Dermis microvascular lymphatic vessel endothelial cell (primary cell): ENCODE measurements around the gene GPR45. TPM values are rescaled to one million over a fixed set of nuclear protein-coding genes. Genes with fewer than 3 reads are reported as not detected.
A peak's percentile ranks its signal among the peaks of the same experiment; 100 is the strongest.

Source experiments
- DNase-seq, 2 donors: peaks; one replicate each; pipeline versions ENCODE4 v3.0.0 to v3.0.0-alpha.2; 2010; ENCODE audit warnings: low read depth in 2 of 2
- total RNA-seq: library from RNA; depleted of rRNA; stranded (reverse); fragments of >200 nt; gene quantifications from 2 replicates; pipeline ENCODE4 v1.2.1, GENCODE V29; 2014

GPR45 gene
- total RNA-seq, 1 donor from 2014 or later, result not detected

DNA sequence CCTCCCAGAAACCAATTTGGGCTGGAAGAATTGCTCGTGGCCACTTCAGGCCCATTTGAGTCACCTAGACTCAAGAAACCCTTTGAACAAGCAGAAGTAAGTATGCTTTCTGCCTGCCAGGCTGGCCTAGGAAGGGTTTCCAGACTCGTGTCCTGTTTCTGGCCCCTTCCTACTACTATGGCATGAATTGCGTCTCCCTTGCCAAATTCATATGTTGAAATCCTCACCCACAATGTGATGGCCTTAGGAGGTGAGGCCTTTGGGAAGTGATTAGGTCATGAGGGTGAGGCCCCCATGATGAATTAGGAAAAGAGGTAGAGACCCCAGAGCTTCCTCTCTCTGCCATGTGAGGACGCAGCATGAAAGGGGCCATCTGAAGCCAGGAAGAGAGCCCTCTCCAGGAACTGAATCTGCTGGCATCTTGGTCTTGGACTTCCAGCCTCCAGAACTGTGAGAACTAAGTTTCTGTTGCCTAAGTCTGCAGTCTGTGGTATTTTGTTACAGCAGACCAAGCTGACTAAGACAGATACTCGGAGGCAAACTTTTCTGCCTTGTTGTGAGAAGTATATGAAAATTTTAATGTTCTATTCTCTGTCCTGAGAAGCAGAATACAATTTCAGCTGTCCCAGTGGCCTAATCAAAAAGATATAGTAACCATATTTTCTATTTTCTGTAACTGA, 13.1 kb downstream of the GPR45 start:
- no peak for DNase-seq

DNA sequence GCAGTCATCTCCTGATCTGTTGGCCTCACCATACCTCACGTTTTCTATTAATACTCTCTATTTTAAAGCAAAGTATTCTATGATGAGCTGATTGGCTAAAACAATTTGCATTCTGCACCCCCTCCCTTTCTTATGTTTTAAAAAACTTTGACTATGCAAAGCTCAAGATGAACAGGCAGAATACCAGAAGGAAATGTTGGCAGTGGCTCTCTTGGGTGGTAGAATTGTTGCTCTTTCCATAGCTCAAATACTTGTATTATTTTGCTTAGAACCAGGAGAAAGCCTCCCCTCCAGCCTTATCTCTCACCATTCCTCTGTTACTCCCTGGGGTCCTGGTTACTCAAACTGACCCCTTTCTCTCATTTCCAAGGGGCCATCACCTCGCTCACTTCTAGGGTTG, 14.4 kb downstream of the GPR45 start:
- no peak for DNase-seq

DNA sequence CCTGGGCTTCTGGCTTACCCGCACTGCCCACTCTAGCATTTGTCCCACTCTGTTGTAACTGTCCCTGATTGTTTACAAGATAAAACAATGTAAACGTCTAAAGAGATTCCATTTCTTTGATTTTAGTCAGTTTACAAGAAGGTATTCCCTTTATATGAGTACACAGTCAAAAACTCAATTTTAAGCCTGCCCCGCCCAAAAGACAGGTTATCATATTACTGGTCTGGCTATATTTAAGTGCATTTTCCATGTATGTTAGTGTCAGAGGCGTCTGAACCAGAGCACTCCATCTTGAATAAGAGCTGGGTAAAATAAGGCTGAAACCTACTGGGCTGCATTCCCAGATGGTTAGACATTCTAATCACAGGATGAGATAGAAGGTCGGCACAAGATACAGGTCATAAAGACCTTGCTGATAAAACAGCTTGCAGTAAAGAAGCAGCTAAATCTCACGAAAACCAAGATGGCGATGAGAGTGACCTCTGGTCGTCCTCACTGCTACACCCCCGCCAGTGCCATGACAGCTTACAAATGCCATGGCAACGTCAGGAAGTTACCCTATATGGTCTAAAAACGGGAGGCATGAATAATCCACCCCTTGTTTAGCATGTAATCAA, 15.0 kb downstream of the GPR45 start:
- no peak for DNase-seq

DNA sequence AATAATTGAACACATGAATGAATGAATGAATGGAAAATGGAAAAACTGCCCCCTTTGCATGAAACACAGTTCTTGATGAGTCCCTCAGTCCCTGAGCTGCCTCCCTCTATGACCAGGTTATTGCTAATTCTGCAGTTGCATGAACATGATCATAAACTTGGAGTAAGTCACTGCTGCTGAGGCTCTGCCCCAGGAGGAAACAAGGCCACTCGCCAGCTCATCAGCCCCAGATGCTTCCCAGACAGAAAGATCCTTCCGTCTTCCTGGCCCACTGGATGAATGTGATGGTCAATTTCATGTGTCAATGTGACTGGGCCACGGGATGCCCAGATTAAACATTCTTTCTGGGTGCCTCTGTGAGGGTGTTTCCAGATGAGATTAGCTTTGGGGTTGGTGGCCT, 16.4 kb downstream of the GPR45 start:
- DNase-seq, result no peak

DNA sequence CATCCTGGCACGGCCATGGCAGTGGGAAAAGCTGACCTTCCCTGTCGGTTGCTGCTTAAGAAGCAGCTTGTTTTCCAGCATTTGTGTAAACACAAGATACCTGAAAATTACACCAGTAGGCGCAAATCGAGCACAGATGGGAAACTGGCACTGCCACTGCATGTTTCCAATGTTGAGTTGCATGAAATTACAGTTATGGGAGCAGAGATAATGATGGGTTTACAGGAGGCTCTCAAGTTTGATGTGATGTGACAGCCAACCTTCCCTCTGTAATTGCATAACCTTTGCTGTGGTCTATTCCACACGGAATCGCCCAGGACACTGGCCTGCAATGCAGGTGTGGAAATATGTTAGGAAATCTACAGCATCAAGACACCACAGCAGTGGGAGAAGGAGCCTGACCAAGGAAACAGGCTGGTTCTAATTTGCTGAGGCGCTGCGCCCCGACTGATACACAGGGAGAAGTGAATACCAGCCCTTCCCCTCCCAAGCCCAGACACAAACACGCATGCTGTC, 17.4 kb downstream of the GPR45 start:
- no peak for DNase-seq

DNA sequence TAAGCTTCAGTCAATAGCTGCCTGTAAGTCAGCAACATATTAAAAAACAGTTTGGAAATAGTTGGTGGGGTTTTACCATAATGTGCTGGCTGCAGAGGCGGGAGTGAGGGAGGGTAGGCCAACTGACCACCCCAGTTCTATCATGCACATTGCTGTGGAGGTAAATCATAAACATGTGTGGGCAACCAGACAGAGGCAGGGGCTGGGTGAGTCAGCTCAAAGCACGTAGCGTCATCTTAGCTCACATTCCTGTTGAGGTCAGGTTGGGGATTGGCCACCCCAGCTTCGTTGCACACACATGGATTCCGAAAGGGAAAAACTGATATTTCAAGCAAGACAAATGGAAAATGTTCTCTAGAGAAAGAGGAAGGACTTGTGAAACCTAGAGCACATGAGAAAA, 19.5 kb downstream of the GPR45 start:
- DNase-seq, result no peak

DNA sequence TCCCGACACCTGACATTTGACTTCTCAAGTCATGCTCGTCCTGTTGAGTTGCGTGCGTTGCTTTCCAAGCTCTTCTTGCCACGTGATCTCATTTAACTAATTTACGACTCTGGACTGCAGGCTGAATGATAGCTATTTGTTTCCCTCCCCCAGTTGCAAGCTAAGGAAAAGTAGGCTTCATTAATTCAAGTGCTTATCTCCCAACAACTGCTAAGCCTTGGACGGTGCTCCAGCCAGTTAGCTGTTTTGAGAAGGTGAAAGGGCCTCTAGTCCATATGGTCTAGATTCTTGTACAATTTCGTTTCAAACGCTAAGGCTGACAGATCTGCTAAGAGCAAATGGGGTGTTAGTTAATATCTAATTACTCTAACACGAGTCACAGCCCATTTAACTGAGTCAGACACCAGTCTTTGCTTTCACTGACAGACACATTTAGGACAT, 21.1 kb downstream of the GPR45 start:
- DNase-seq, result no peak

DNA sequence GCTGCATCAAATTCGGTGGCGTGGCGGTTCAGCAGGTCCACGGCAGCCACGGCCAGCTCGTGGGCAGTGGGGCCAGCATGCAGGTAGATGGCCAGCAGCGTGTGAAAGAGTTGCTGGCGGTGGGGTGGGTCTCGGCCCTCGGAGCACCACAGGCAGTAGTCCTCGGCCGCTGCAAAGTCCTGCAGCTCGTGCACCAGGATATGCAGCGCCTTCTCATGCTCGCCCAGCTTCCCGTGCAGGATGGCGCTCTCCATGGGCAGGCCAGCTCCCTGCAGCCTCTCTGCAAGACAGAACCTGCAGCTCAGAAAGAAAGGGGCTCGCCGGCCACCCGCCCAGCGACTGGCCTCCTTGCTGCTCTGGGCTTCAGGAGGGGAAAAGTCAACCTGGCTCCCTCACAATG, 27.9 kb downstream of the GPR45 start:
- no peak for DNase-seq

DNA sequence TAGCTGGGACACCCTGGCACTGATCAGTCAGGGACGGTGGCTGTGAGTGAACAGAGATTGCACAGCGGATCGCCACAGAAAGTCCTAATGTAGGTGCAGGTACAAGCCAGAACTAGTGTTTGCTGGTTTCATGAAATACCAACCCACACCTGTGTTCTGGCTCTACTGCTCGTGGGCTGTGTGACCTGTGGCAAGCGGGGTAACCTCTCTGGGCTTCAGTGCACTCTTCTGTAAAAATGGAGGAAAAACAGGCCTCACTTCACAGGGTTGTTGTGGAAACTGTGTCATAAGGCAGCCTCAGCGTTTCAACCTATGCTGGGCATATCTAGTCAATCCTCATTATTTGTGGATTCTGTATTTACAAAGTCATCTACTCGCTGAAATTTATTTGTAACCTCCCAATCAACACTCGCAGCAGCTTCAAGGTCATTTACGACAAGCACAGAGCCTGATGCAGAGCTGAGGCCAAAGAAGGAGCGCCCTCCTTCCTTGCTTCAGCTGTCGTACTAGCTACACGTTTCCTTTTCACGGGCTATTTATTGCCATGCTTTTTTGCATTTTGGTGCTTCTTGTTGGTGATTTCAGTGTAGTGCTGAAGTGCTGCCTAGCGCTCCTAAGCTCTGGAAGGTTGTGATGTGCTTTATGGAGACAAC, 30.0 kb downstream of the GPR45 start:
- DNase-seq, result no peak

DNA sequence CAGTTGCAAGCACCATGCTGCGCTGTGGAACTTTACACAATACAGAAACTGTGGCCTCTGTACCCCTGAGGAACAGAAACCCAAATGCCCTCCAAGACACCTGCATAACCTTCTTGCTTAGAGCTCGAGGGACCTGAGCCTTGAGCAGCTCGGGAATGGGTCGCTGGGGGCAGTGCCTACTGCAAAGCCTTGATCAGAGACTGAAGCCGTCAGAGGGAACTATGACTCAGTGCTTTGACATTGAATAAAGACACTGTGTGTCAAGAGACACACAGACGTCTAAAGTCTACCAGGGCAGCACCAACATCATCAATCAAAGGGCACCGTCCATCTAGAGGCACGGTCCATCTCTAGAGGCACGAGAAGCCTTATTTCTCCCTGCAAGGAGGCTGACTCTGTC, 30.6 kb downstream of the GPR45 start:
- no peak for DNase-seq

DNA sequence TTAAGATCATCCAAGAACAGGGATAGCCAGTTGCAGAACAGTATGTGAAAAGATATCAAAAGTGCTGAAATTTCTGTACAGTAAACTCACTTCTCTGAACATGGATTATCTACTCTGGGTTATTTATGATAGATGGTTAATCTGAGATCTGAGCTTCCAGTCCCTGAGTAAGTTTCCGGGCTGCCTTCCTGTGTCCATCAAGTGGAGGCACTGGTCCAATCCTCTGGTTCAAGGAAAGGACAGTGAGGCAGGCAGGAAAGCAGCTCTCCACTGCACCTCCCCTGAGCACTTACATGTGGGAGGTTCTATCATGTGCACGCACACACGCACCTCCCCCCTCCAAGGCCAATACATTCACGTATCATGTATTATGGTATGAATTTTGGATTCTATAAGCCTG, 32.5 kb downstream of the GPR45 start:
- DNase-seq, result peak; percentile 15 to 81

DNA sequence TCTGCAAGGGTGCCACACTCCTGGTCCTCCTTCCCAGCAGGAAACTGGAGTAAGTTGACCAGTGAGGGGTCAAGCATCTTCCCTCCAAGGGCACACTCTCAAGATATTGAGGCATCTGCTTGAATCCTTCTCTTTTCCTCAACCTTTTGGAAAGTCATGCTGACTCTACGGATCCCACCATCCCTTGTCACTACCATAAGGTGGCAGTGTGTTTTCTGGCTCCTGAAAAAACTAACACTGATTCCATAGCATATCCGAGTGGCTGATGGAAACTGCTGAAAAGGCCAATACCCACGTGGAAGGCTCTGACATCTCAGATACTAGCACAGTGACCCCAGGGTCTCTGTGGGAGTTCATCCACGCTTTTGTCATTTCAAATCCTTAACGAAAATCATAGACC, 37.1 kb downstream of the GPR45 start:
- DNase-seq, result no peak

DNA sequence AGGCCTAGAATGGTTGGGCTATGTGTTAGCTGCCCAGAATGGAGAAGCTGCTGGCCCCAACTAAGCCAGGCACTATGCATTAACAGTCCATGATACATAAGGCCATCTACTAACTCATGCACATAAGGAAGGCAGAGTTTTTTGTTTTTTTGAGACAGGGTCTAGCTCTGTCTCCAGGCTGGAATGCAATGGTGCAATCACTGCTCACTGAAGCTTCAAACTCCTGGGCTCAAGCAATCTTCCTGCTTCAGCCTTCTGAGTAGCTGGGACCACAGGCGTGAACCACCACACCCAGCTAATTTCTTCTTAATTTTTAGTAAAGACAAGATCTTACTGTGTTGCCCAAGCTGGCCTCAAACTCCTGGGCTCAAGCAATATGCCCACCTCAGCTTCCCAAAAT, 37.6 kb downstream of the GPR45 start:
- DNase-seq, result no peak

DNA sequence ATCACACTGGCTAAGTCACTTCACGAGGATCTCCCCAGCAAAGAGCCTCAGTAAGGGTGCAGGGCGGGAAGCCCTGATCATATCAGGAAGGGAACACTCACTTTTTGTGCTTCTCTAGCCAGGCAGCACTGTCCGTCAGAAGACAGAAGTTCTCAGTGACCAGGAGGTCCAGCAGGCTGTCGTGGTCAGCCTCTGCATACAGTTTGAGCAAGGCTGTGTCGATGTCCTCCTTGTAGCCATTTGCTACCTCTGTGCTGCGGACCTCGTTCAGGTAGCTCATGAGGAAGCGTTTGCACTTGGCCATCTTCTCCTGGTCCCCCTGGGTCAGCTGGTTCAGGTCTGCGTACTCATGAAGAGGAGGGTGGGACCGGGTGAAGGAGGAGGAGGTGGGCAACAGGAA, 38.7 kb downstream of the GPR45 start:
- DNase-seq, result no peak

DNA sequence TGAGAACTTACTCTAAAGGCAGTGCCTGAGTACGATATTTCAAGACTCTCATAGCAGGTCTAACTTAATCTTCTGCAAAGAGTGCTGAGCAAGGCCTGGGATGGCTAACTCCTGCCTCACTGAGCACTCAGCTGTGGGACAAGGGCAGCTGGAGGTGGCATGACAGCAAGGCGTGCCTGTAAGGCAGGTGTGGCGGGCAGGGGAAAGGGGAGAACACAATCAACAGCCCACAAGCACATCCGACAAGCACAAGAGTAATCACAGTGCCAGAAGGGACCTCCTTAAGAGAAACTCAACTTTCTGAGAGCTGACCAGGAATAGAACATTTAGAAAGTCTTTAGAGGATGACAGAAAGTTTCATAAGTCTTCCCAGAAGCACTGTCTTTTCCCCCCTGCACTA, 42.0 kb downstream of the GPR45 start:
- DNase-seq, result no peak

DNA sequence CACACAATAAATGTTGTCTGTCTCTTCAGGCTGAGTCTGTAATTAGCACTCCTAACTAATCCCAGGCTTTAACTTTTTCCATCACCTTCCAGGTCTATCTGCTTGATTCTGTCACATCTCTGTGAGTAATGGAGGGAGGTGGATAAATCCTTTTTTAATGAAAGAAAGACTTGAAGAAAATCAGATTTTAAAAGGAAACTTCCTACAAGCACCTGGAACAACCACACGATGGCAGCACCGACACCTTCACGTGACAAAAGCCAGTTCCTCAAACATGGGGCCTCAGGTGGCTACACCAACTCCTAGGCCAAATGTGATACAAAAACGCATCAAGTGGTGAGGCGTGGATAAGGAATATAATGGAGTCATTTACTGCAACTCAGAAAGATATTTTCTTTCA, 46.1 kb downstream of the GPR45 start:
- DNase-seq, result peak; percentile 31 to 67

DNA sequence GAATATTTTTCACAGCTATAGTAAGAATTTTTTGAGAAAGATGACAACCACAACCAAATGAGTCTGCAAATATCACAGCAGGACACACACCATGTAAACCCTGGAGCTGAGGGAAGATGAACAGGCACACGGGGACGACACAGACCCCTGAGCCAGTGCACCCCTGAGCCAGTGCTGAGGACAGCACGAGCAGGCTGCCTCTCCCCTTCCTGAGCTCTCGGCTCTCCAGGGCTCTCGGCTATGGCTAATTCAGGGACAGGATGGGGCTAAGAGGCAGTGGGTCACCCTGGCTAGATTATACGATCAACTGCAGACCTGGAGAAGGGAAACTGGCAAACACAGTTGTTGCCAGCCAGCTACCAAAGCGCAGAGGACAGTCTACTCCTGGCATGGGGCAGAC, 46.6 kb downstream of the GPR45 start:
- no peak for DNase-seq

DNA sequence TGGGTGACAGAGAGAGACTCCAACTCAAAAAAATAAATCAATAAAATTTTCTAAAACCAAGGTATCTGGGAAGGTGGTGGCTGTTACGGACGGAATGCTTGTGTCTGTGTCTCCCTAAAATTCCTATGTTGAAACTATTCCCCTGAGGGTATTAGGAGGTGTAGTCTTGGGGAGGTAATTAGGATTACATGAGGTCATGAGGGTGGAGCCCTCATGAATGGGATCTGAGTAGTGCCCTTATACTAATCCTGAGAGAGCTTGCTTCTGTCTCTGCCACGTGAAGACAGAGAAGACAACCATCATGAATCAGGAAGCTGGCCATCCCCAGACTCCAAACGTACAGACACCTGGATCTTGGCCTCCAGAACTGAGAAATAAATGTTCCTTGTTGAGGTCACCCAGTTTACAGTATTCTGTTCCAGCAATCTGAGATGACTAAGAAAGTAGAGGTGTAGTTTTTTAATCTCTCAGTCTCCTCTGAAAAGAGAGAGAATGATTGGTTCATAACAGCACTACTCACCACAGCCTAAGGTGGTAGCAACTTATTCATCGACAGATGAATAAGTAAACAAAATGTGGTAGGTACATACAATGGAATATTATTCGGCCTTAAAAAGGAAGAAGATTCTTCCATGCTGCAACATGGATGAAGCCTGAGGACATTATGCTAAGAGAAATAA, 49.6 kb downstream of the GPR45 start:
- DNase-seq, result no peak

DNA sequence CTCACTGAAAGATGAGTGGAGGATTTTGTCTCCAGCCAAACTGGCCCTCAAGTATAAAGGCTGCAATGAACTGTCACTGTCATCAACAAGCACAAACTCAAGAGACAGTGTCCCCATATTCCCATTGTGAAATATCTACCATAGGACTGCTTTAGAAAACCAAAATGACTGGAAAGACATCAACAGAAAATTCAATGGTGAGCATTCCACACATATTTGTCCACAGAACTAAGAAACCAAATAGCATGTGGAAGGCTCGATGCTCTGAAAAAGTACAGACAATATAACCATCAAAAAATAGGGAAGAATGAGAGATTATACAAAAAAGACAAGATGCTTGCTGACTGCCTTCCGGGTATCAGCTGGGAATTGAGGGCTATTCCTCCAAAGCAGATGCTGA, 50.4 kb downstream of the GPR45 start:
- no peak for DNase-seq
